HL-60 (cell line): Measurements from ENCODE around the gene ARID4A.

Source experiments
- DNase-seq, 2 experiments: peaks; one replicate each; pipeline ENCODE4 v3.0.0-alpha.2; 2010 to 2020; ENCODE audit warnings: low read depth in 1 of 2, low spot score in 1 of 2
- H3K27ac ChIP-seq: fragments of 250-450 bp; sonication (Bioruptor Pico); replicated peaks from 2 replicates; pipeline ENCODE4 v1.5.1; 2020; ENCODE audit warnings: mild to moderate bottlenecking, moderate library complexity
- H3K27me3 ChIP-seq: fragments of 250-450 bp; sonication (Bioruptor Pico); 2 replicates; pipeline ENCODE4 v1.5.1; 2021; ENCODE audit warnings: mild to moderate bottlenecking, moderate library complexity; ENCODE audit not compliant: insufficient read depth, poor library complexity, severe bottlenecking
- H3K4me3 ChIP-seq: replicated peaks from 2 replicates; pipeline ENCODE4 v1.5.1; 2011; ENCODE audit warnings: mild to moderate bottlenecking, control low read depth, low read length; ENCODE audit not compliant: insufficient read depth
- CTCF ChIP-seq: IDR thresholded peaks from one replicate; pipeline ENCODE4 v1.5.1; 2011; ENCODE audit warnings: low read length, control low read depth, inconsistent platforms; ENCODE audit not compliant: insufficient read depth
- GABPA ChIP-seq: IDR thresholded peaks from 2 replicates; pipeline ENCODE4 v1.6.1; 2012; ENCODE audit warnings: low read depth
- POLR2AphosphoS5 ChIP-seq: IDR thresholded peaks from 2 replicates; pipeline ENCODE4 v1.6.1; 2012; ENCODE audit warnings: low read depth
- SPI1 ChIP-seq: IDR thresholded peaks from 2 replicates; pipeline ENCODE4 v1.6.1; 2012; ENCODE audit warnings: low read depth, mild to moderate bottlenecking, borderline replicate concordance
- TF ChIP-seq, protein P1 (sequence below): IDR thresholded peaks from 2 replicates; pipeline ENCODE4 v1.6.1; 2012; ENCODE audit warnings: low read depth; ENCODE audit not compliant: insufficient replicate concordance

The ARID4A gene

DNA sequence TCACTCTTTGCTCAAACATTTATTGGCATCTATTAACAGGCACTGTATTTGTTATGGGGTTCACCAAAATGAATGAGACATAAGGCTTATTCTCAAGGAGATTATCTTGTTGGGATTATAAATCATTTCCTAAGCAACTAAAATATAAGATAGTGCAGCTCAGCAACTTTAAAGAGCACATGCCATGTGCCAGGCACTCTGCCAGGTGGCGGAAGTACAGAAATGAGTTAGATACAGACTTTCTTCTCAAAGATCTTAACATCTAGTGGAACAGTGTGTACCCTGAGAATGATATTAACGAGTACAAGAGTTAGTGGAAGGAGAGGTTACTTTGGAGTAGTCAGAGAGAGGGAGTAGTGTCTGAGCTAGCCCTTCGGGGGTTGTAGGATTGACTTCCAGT, 68.9 kb downstream of the ARID4A start:
- no peak for TF ChIP-seq SPI1
- no peak for TF ChIP-seq POLR2AphosphoS5
- TF ChIP-seq, protein P1, sequence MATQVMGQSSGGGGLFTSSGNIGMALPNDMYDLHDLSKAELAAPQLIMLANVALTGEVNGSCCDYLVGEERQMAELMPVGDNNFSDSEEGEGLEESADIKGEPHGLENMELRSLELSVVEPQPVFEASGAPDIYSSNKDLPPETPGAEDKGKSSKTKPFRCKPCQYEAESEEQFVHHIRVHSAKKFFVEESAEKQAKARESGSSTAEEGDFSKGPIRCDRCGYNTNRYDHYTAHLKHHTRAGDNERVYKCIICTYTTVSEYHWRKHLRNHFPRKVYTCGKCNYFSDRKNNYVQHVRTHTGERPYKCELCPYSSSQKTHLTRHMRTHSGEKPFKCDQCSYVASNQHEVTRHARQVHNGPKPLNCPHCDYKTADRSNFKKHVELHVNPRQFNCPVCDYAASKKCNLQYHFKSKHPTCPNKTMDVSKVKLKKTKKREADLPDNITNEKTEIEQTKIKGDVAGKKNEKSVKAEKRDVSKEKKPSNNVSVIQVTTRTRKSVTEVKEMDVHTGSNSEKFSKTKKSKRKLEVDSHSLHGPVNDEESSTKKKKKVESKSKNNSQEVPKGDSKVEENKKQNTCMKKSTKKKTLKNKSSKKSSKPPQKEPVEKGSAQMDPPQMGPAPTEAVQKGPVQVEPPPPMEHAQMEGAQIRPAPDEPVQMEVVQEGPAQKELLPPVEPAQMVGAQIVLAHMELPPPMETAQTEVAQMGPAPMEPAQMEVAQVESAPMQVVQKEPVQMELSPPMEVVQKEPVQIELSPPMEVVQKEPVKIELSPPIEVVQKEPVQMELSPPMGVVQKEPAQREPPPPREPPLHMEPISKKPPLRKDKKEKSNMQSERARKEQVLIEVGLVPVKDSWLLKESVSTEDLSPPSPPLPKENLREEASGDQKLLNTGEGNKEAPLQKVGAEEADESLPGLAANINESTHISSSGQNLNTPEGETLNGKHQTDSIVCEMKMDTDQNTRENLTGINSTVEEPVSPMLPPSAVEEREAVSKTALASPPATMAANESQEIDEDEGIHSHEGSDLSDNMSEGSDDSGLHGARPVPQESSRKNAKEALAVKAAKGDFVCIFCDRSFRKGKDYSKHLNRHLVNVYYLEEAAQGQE: no peak
- no peak for TF ChIP-seq CTCF
- TF ChIP-seq GABPA: no peak
- Histone ChIP-seq H3K27ac (no peak overlapping the region), H3K4me3 (no peak overlapping the region), H3K27me3 (no peaks in the 10 kb centered on the region)
- DNase-seq: no peak

- no peak for TF ChIP-seq CTCF
- TF ChIP-seq SPI1: no peak
- no peak for TF ChIP-seq POLR2AphosphoS5
- TF ChIP-seq, protein P1: no peak
- Histone ChIP-seq H3K27ac (no peak overlapping the region), H3K4me3 (no peak overlapping the region), H3K27me3 (no peaks in the 10 kb centered on the region)
- no peak for DNase-seq
These were observed 70.6 kb downstream of the ARID4A start for GRCh38 chr14:58368956-58369355.

DNA sequence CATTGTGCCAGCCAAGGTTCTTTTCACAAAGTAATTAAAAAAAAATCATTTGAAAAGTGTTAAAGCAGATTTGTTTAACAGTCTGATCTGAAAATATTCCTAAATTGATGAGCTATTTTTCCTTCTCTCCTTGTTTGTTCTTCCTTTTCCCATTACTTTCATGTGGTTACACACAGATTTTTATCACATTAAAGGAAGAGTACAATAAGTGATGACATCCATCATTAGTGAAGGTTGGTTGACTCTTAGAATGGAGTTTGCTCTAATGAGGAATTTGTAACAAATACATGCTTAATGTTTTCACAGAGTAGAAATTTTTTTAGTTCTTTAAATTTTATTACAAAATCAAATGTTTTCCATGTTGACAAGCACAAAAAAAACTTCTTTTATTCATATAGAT, 78.4 kb downstream of the ARID4A start:
- no peak for TF ChIP-seq POLR2AphosphoS5
- no peak for TF ChIP-seq SPI1
- TF ChIP-seq, protein P1: no peak
- no peak for TF ChIP-seq CTCF
- no peak for TF ChIP-seq GABPA
- H3K4me3 ChIP-seq: no peak overlapping the region
- no peak overlapping the region for H3K27ac ChIP-seq
- DNase-seq: no peak
- H3K27me3 ChIP-seq: no peaks in the 10 kb centered on the region
